Endothelial cell (in vitro differentiated cells): ENCODE results near the gene CAMK1D. TPM values are rescaled to one million over a fixed set of nuclear protein-coding genes. Genes with fewer than 3 reads are reported as not detected.

Source experiments
- DNase-seq: peaks from one replicate; pipeline ENCODE4 v3.0.0; 2021; ENCODE audit warnings: low spot score
- H3K27ac Mint-ChIP-seq: one replicate; pipeline ENCODE4 v1.8.0; 2021; ENCODE audit warnings: mixed read lengths, inconsistent platforms; ENCODE audit not compliant: unreplicated experiment
- H3K27me3 Mint-ChIP-seq: one replicate; pipeline ENCODE4 v1.8.0; 2021; ENCODE audit warnings: mild to moderate bottlenecking, moderate library complexity, mixed read lengths, inconsistent platforms; ENCODE audit not compliant: unreplicated experiment
- H3K36me3 Mint-ChIP-seq: one replicate; pipeline ENCODE4 v1.8.0; 2021; ENCODE audit warnings: mild to moderate bottlenecking, low read depth, mixed read lengths, inconsistent platforms; ENCODE audit not compliant: unreplicated experiment
- H3K4me1 Mint-ChIP-seq: one replicate; pipeline ENCODE4 v1.8.0; 2021; ENCODE audit warnings: mild to moderate bottlenecking, mixed read lengths, inconsistent platforms; ENCODE audit not compliant: unreplicated experiment
- H3K4me3 Mint-ChIP-seq: one replicate; pipeline ENCODE4 v1.8.0; 2021; ENCODE audit warnings: mild to moderate bottlenecking, mixed read lengths, inconsistent platforms; ENCODE audit not compliant: unreplicated experiment
- H3K9me3 Mint-ChIP-seq: one replicate; pipeline ENCODE4 v1.8.0; 2021; ENCODE audit warnings: mixed read lengths, inconsistent platforms; ENCODE audit not compliant: unreplicated experiment
- total RNA-seq: library from RNA; stranded (reverse); fragmentation: NEBNext Ultra II Directional; extraction: Animal tissue kit (Norgen Biotek cat#: 25700); gene quantifications from one replicate; pipeline ENCODE4 v1.2.1, GENCODE V29; 2021; ENCODE audit not compliant: unreplicated experiment
- TF ChIP-seq, protein P1 (sequence below): fragments of 200-600 bp; sonication (generic); IDR thresholded peaks from one replicate; pipeline ENCODE4 v1.5.0; 2021; ENCODE audit warnings: antibody characterized with exemption; ENCODE audit not compliant: unreplicated experiment

CAMK1D gene
- total RNA-seq, 1 donor from 2014 or later: 4.1 TPM

GRCh38 chr10:12872577-12872976 is 523.2 kb downstream of the CAMK1D start:
- peaks cover 5% of the 10 kb centered on the region for H3K4me1 Mint-ChIP-seq
- H3K9me3 Mint-ChIP-seq: no peaks in the 10 kb centered on the region
- TF ChIP-seq, protein P1, sequence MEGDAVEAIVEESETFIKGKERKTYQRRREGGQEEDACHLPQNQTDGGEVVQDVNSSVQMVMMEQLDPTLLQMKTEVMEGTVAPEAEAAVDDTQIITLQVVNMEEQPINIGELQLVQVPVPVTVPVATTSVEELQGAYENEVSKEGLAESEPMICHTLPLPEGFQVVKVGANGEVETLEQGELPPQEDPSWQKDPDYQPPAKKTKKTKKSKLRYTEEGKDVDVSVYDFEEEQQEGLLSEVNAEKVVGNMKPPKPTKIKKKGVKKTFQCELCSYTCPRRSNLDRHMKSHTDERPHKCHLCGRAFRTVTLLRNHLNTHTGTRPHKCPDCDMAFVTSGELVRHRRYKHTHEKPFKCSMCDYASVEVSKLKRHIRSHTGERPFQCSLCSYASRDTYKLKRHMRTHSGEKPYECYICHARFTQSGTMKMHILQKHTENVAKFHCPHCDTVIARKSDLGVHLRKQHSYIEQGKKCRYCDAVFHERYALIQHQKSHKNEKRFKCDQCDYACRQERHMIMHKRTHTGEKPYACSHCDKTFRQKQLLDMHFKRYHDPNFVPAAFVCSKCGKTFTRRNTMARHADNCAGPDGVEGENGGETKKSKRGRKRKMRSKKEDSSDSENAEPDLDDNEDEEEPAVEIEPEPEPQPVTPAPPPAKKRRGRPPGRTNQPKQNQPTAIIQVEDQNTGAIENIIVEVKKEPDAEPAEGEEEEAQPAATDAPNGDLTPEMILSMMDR: no peak

DNA sequence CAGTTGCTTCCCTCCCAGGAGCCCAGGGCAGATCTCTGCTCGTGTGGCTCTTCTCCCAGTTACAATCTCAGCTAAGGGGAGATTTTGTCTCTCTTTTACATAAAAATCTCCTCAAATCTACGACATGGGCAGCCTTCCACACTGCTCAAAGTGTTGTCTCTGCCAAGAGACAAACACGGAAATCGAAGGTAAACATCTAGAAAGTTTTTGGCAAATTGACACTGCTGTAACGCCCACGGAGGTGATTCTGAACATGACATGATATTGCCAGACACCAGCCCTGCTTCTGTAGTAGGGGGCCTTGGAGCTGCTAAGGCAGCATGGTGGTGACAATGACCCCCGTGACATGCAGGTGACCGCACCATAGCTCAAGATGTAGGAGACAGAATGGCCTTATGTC is 523.8 kb downstream of the CAMK1D start:
- peaks cover 5% of the 10 kb centered on the region for H3K4me1 Mint-ChIP-seq
- H3K4me3 Mint-ChIP-seq: no peak overlapping the region
- H3K27ac Mint-ChIP-seq: no peak overlapping the region
- DNase-seq: no peak
- H3K36me3 Mint-ChIP-seq: no peaks in the 10 kb centered on the region
- H3K27me3 Mint-ChIP-seq: peaks cover 4% of the 10 kb centered on the region
- TF ChIP-seq, protein P1: no peak
- no peaks in the 10 kb centered on the region for H3K9me3 Mint-ChIP-seq

More at GRCh38 chr10:12872577-12872976, 523.2 kb downstream of the CAMK1D start:
- Mint-ChIP-seq H3K27ac (no peak overlapping the region), H3K4me3 (no peak overlapping the region), H3K36me3 (no peaks in the 10 kb centered on the region), H3K27me3 (peaks cover 4% of the 10 kb centered on the region)
- no peak for DNase-seq

- Mint-ChIP-seq H3K4me3 (no peak overlapping the region), H3K27me3 (peaks cover 7% of the 10 kb centered on the region), H3K36me3 (no peaks in the 10 kb centered on the region), H3K9me3 (no peaks in the 10 kb centered on the region), H3K27ac (no peak overlapping the region), H3K4me1 (peaks cover 5% of the 10 kb centered on the region)
- DNase-seq: no peak
- TF ChIP-seq, protein P1: no peak
Measured at GRCh38 chr10:12874501-12874900, 525.2 kb downstream of the CAMK1D start.

DNA sequence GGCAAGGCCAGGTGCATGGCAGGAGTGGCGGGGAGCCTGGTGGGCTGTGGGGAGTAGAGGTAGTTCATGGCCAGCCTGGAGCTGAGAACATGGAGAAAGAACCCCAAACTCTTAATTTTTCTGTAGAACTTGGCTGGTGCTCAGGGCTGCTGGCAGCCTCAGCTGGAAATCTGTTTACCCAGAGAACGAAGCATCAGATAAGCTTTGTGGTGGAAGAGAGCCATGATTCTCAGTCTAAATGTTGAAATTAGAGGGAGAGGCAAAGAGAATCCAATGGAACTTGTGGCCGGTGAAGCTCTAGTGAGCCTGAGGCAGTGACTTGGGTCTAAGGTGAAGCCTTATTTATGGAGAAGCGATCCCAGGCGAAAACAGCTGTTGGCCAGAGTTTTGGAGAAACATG is 525.8 kb downstream of the CAMK1D start:
- no peaks in the 10 kb centered on the region for H3K9me3 Mint-ChIP-seq
- H3K4me3 Mint-ChIP-seq: no peak overlapping the region
- peaks cover 5% of the 10 kb centered on the region for H3K4me1 Mint-ChIP-seq
- H3K27me3 Mint-ChIP-seq: peaks cover 7% of the 10 kb centered on the region
- TF ChIP-seq, protein P1: no peak
- no peak for DNase-seq
- no peak overlapping the region for H3K27ac Mint-ChIP-seq
- H3K36me3 Mint-ChIP-seq: no peaks in the 10 kb centered on the region

DNA sequence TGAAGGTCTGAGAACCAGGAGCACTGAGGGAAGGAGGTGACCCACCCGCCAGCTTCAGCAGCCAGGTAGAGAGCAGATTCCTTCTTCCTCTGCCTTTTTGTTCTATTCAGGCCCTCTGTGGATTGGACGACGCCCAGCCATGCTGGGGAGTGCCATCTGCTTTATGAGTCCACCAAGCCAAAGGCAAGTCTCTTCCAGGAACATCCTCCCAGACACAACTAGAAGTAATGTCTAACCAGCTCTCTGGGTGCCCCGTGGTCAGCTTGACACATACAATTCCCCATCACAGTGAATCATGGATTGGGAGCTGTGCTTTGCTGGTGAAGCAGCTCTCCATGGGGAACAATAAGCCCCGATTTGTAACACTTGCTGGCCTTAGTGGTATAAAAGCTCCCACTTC is 526.9 kb downstream of the CAMK1D start:
- peaks cover 5% of the 10 kb centered on the region for H3K4me1 Mint-ChIP-seq
- TF ChIP-seq, protein P1: no peak
- H3K4me3 Mint-ChIP-seq: no peak overlapping the region
- no peak for DNase-seq
- peaks cover 7% of the 10 kb centered on the region for H3K27me3 Mint-ChIP-seq
- no peaks in the 10 kb centered on the region for H3K9me3 Mint-ChIP-seq
- no peak overlapping the region for H3K27ac Mint-ChIP-seq
- H3K36me3 Mint-ChIP-seq: no peaks in the 10 kb centered on the region
